Measurements from ENCODE around the gene SPTB.

DNA sequence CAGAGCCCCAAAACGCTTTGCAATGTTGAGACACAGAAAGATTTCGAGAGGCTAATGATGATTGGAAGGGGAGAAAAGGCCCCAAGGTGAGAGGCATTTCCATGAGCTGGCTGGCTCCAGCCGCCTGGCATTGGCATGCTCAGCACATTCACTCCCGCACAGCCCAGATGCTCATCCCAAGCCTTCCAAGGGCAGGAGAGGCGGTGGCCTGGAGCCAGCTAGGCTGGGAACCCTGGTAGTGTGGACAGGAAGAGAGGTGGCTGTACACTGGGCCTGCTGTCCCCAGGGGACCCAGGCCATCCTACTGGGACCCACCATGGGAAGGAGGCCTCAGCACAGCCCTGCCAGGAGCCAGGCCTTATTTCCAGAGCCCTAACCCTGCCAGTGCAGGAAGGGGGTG lies 72.2 kb downstream of the SPTB start:
- no peak for TF ChIP-seq SUZ12 (IDR thresholded peaks at IDR 0.05)
- no peak for TF ChIP-seq CTBP1 (IDR thresholded peaks at IDR 0.05; ENCODE audit: borderline replicate concordance)
- no peak for TF ChIP-seq ZNF384 (IDR thresholded peaks at IDR 0.05)
- TF ChIP-seq FOXA1 (IDR thresholded peaks at IDR 0.05) = no peak
- no peak for TF ChIP-seq ELF4 (IDR thresholded peaks at IDR 0.05)
- TF ChIP-seq BHLHE40 (IDR thresholded peaks at IDR 0.05; ENCODE audit: borderline replicate concordance) = no peak
- TF ChIP-seq, protein P1, sequence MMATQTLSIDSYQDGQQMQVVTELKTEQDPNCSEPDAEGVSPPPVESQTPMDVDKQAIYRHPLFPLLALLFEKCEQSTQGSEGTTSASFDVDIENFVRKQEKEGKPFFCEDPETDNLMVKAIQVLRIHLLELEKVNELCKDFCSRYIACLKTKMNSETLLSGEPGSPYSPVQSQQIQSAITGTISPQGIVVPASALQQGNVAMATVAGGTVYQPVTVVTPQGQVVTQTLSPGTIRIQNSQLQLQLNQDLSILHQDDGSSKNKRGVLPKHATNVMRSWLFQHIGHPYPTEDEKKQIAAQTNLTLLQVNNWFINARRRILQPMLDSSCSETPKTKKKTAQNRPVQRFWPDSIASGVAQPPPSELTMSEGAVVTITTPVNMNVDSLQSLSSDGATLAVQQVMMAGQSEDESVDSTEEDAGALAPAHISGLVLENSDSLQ (IDR thresholded peaks at IDR 0.05) = no peak
- TF ChIP-seq HDGF (IDR thresholded peaks at IDR 0.05; ENCODE audit: borderline replicate concordance) = no peak
